SK-N-SH (cell line): Measurements from ENCODE around the gene PRKCH. TPM values are rescaled to one million over a fixed set of nuclear protein-coding genes. Genes with fewer than 3 reads are reported as not detected.

Experiments
- CTCF ChIA-PET: fragments of 300-600, 350-600 bp; formaldehyde crosslinking; extraction: SDS; loops from one replicate; lab custom pipeline; 2021; lab: Yijun Ruan, JAX
- POLR2A ChIA-PET: fragments of 350-600 bp; sonication (Branson Sonifier 250); formaldehyde crosslinking; extraction: SDS; loops from one replicate; lab custom pipeline; 2020; ENCODE audit warnings: antibody characterized with exemption, inconsistent platforms; lab: Yijun Ruan, JAX
- DNase-seq: peaks from one replicate; pipeline ENCODE4 v3.0.0; 2012
- H2AFZ ChIP-seq: fragments of 200-600 bp; sonication (generic); 2 replicates; pipeline ENCODE4 v1.8.1; 2016; ENCODE audit warnings: antibody characterized with exemption, mild to moderate bottlenecking, low read depth
- H3F3A ChIP-seq: fragments of 200-600 bp; sonication (generic); replicated peaks from 2 replicates; pipeline ENCODE3; 2016; ENCODE audit warnings: antibody characterized with exemption, mild to moderate bottlenecking; ENCODE audit not compliant: insufficient read depth
- H3K27ac ChIP-seq, 2 experiments: fragments of 200-500 bp in 1 of 2; fragments of 200-600 bp in 1 of 2; sonication (Bioruptor generic) in 1 of 2; sonication (generic), shearing (Covaris generic) in 1 of 2; 2 replicates each; pipeline versions ENCODE4 v1.5.1 to v1.6.1; 2014 to 2016; ENCODE audit warnings: low read depth in 2 of 2, inconsistent platforms in 1 of 2, low read length in 1 of 2, mild to moderate bottlenecking in 1 of 2, mixed read lengths in 1 of 2
- H3K27me3 ChIP-seq: fragments of 200-600 bp; sonication (generic), shearing (Covaris generic); 2 replicates; pipeline ENCODE4 v1.6.1; 2016; ENCODE audit warnings: mixed run types; ENCODE audit not compliant: insufficient read depth
- H3K36me3 ChIP-seq, 2 experiments: fragments of 200-500 bp in 1 of 2; fragments of 200-600 bp in 1 of 2; sonication (Bioruptor generic) in 1 of 2; sonication (generic) in 1 of 2; replicated peaks in 1 of 2; 2 replicates each; pipeline versions ENCODE3 to v1.5.1; 2014 to 2016; ENCODE audit warnings: low read length in 1 of 2, mild to moderate bottlenecking in 1 of 2; ENCODE audit not compliant: insufficient read depth in 2 of 2, control insufficient read depth in 1 of 2
- H3K4me1 ChIP-seq, 2 experiments: fragments of 200-500 bp in 1 of 2; fragments of 200-600 bp in 1 of 2; sonication (Bioruptor generic) in 1 of 2; sonication (generic), shearing (Covaris generic) in 1 of 2; 2 replicates each; pipeline versions ENCODE4 v1.5.1 to v1.6.1; 2014 to 2016; ENCODE audit warnings: low read depth in 1 of 2, low read length in 1 of 2, mixed run types in 1 of 2; ENCODE audit not compliant: insufficient read depth in 2 of 2, control insufficient read depth in 1 of 2
- H3K4me2 ChIP-seq: fragments of 200-600 bp; sonication (generic), shearing (Covaris generic); 2 replicates; pipeline ENCODE4 v1.6.1; 2017; ENCODE audit warnings: mixed run types
- H3K4me3 ChIP-seq, 2 experiments: fragments of 200-500 bp in 1 of 2; fragments of 200-600 bp in 1 of 2; sonication (Bioruptor generic) in 1 of 2; sonication (generic), shearing (Covaris generic) in 1 of 2; 2 replicates each; pipeline versions ENCODE4 v1.5.1 to v1.8.1; 2014 to 2016; ENCODE audit warnings: low read depth in 2 of 2, inconsistent platforms in 1 of 2, low read length in 1 of 2, mild to moderate bottlenecking in 1 of 2, mixed read lengths in 1 of 2, moderate library complexity in 1 of 2
- H3K79me2 ChIP-seq: fragments of 200-600 bp; sonication (generic); 2 replicates; pipeline ENCODE4 v1.8.1; 2017; ENCODE audit warnings: mild to moderate bottlenecking; ENCODE audit not compliant: insufficient read depth
- H3K9ac ChIP-seq: fragments of 200-600 bp; sonication (generic); 2 replicates; pipeline ENCODE4 v1.6.1; 2017; ENCODE audit warnings: mixed run types
- H3K9me2 ChIP-seq: fragments of 200-600 bp; sonication (generic); 2 replicates; pipeline ENCODE4 v1.6.1; 2017; ENCODE audit warnings: mixed run types
- H3K9me3 ChIP-seq: fragments of 200-600 bp; sonication (generic); 2 replicates; pipeline ENCODE4 v1.6.1; 2017; ENCODE audit warnings: mixed run types, mild to moderate bottlenecking, moderate library complexity
- H4K20me1 ChIP-seq: fragments of 200-600 bp; sonication (generic); 2 replicates; pipeline ENCODE4 v1.6.1; 2017; ENCODE audit warnings: mild to moderate bottlenecking, mixed run types; ENCODE audit not compliant: insufficient read depth
- CHD2 ChIP-seq: fragments of 150-350 bp; IDR thresholded peaks from 2 replicates; pipeline ENCODE4 v1.6.1; 2018; ENCODE audit warnings: low read length; ENCODE audit not compliant: partially characterized antibody
- ELF1 ChIP-seq: IDR thresholded peaks from 2 replicates; pipeline ENCODE4 v1.4.0; 2012
- EP300 ChIP-seq, 2 experiments: IDR thresholded peaks; 2 replicates each; pipeline versions ENCODE4 v1.4.0 to v1.6.1; 2012; ENCODE audit warnings: borderline replicate concordance in 1 of 2, low read depth in 1 of 2, low read length in 1 of 2
- EZH2phosphoT487 ChIP-seq: fragments of 200-600 bp; sonication (generic); IDR thresholded peaks from 2 replicates; pipeline ENCODE4 v1.6.1; 2017; ENCODE audit warnings: low read depth, mixed run types, mild to moderate bottlenecking, antibody characterized with exemption, moderate library complexity, borderline replicate concordance
- FOSL2 ChIP-seq: IDR thresholded peaks from 2 replicates; pipeline ENCODE4 v1.4.0; 2012; ENCODE audit warnings: low read depth, mild to moderate bottlenecking, moderate library complexity, borderline replicate concordance
- GABPA ChIP-seq: IDR thresholded peaks from 2 replicates; pipeline ENCODE4 v1.4.0; 2012; ENCODE audit warnings: low read depth, mild to moderate bottlenecking
- GATA2 ChIP-seq: sonication (generic); formaldehyde crosslinking; IDR thresholded peaks from 2 replicates; pipeline ENCODE4 v1.5.0; 2020; ENCODE audit warnings: mild to moderate bottlenecking, missing genetic modification reagents
- JUND ChIP-seq: IDR thresholded peaks from 2 replicates; pipeline ENCODE4 v1.4.0; 2012
- MXI1 ChIP-seq: IDR thresholded peaks from 2 replicates; pipeline ENCODE4 v1.6.1; 2012; ENCODE audit warnings: mild to moderate bottlenecking, low read depth, low read length, improper control_type of control experiment
- NRF1 ChIP-seq: IDR thresholded peaks from 2 replicates; pipeline ENCODE4 v1.6.1; 2012; ENCODE audit warnings: low read depth, mild to moderate bottlenecking, low read length
- PBX3 ChIP-seq: IDR thresholded peaks from 2 replicates; pipeline ENCODE4; 2012
- POLR2AphosphoS5 ChIP-seq: IDR thresholded peaks from 2 replicates; pipeline ENCODE4 v1.6.1; 2012; ENCODE audit warnings: low read depth, low read length
- RAD21 ChIP-seq: IDR thresholded peaks from 2 replicates; pipeline ENCODE4 v1.6.1; 2012; ENCODE audit warnings: mild to moderate bottlenecking, low read length
- RCOR1 ChIP-seq: fragments of 150-350 bp; IDR thresholded peaks from 2 replicates; pipeline ENCODE4 v1.6.1; 2017; ENCODE audit warnings: antibody characterized with exemption, low read length
- RXRA ChIP-seq: IDR thresholded peaks from 2 replicates; pipeline ENCODE4 v1.4.0; 2012; ENCODE audit warnings: low read depth, mild to moderate bottlenecking, borderline replicate concordance
- SIN3A ChIP-seq: IDR thresholded peaks from 2 replicates; pipeline ENCODE4 v1.6.1; 2012; ENCODE audit warnings: low read depth, mild to moderate bottlenecking, low read length, moderate library complexity, borderline replicate concordance
- TCF12 ChIP-seq: IDR thresholded peaks from 2 replicates; pipeline ENCODE4 v1.4.0; 2012
- TEAD4 ChIP-seq: IDR thresholded peaks from 2 replicates; pipeline ENCODE4 v1.4.0; 2012; ENCODE audit warnings: mild to moderate bottlenecking, borderline replicate concordance; ENCODE audit not compliant: insufficient read depth
- WGBS: methylation state at CpG from one replicate; pipeline ENCODE4 v1.1.6; 2017; ENCODE audit warnings: low lambda C conversion rate; 5-methylcytosine and 5-hydroxymethylcytosine counted together
- polyA plus RNA-seq, 3 experiments: library from polyadenylated mRNA; depleted of rRNA; stranded (reverse); fragments of >200 nt; gene quantifications; 2 replicates each; pipeline ENCODE4 v1.2.3, GENCODE V29; 2012
- TF ChIP-seq, protein P1 (sequence below): fragments of 200-600 bp; sonication (generic); IDR thresholded peaks from 2 replicates; pipeline ENCODE4 v1.6.1; 2017; ENCODE audit warnings: antibody characterized with exemption, mild to moderate bottlenecking, moderate library complexity

Gene PRKCH
- polyA plus RNA-seq, 1 of the 3 experiments (the other 2 are of a cell fraction) = 4.2 TPM

GRCh38 chr14:61585598-61586543, 264.5 kb downstream of the PRKCH start (continued):
- no peak for TF ChIP-seq ELF1
- TF ChIP-seq CHD2 = no peak
- TF ChIP-seq JUND = 0 out of 2 replicates have a peak, but pooled peaks have one; percentile 4
- no peak for TF ChIP-seq SIN3A
- TF ChIP-seq TCF12 = 0 out of 2 replicates have a peak, but pooled peaks have one; percentile 9
- TF ChIP-seq NRF1 = no peak
- TF ChIP-seq RAD21 = no peak
- TF ChIP-seq GABPA = no peak
- no peak for TF ChIP-seq EP300 (IDR thresholded peaks at IDR 0.05; ENCODE audit: borderline replicate concordance in 1 of 2, low read depth in 1 of 2, low read length in 1 of 2)
- no peak for TF ChIP-seq EZH2phosphoT487
- TF ChIP-seq PBX3 = no peak
- TF ChIP-seq GATA2 (CRISPR knock-in tag) = no peak
- TF ChIP-seq, all 33 proteins: peak for 4

DNA sequence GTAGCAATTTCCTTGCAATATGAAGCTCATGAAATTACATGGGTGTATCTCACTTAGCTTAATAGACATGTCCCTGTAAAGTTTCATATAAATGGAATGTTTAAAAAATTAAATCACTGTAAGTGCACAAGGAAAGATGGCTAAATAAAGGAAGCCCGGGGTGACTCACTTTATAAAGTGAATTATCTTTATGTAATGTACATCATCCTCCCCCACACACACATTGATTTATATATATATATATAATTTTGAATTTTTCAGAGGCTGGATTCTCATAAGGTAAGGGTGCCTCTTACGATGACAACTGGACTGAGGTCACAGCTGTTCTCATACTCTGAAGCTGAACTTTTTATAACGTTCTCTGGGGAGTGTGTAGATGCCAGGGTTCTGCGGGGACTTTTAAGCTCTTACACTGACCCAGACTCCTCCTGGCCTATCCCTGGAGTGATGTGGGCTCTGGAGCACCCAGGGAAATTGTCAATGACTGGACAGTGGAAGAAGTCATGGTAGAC, 265.2 kb downstream of the PRKCH start:
- peaks cover 35% of the 10 kb centered on the region for H3F3A ChIP-seq
- H3K4me2 ChIP-seq = peak overlapping the region; percentile 73
- no peaks in the 10 kb centered on the region for H4K20me1 ChIP-seq
- peak overlapping the region; percentile 76; the same call in 1 of the 2 replicates for H3K9ac ChIP-seq
- peak overlapping the region; percentile 44; the same call in 1 of the 2 replicates for H2AFZ ChIP-seq
- POLR2A ChIA-PET = no interaction called here
- no peaks in the 10 kb centered on the region for H3K36me3 ChIP-seq
- no peaks in the 10 kb centered on the region for H3K9me3 ChIP-seq
- H3K4me1 ChIP-seq = peaks cover 33 to 38% of the 10 kb centered on the region in 2 experiments
- H3K27me3 ChIP-seq = no peaks in the 10 kb centered on the region
- no peaks in the 10 kb centered on the region for H3K9me2 ChIP-seq
- peak overlapping the region; percentile 92 to 99 for H3K27ac ChIP-seq
- TF ChIP-seq TEAD4 (no peak), RXRA (no peak), POLR2AphosphoS5 (no peak), EZH2phosphoT487 (no peak), SIN3A (peak; percentile 34; the same call in 1 of the 2 replicates), EP300 (IDR thresholded peaks at IDR 0.05; ENCODE audit: borderline replicate concordance in 1 of 2, low read depth in 1 of 2, low read length in 1 of 2) (peak in 1 of 2 experiments; percentile 34; a peak in 1 of 4 replicates), RCOR1 (no peak), FOSL2 (peak; percentile 39; the same call in 1 of the 2 replicates), MXI1 (no peak), JUND (peak; percentile 62; the same call in 1 of the 2 replicates), ELF1 (no peak)
- TF ChIP-seq, protein P1, sequence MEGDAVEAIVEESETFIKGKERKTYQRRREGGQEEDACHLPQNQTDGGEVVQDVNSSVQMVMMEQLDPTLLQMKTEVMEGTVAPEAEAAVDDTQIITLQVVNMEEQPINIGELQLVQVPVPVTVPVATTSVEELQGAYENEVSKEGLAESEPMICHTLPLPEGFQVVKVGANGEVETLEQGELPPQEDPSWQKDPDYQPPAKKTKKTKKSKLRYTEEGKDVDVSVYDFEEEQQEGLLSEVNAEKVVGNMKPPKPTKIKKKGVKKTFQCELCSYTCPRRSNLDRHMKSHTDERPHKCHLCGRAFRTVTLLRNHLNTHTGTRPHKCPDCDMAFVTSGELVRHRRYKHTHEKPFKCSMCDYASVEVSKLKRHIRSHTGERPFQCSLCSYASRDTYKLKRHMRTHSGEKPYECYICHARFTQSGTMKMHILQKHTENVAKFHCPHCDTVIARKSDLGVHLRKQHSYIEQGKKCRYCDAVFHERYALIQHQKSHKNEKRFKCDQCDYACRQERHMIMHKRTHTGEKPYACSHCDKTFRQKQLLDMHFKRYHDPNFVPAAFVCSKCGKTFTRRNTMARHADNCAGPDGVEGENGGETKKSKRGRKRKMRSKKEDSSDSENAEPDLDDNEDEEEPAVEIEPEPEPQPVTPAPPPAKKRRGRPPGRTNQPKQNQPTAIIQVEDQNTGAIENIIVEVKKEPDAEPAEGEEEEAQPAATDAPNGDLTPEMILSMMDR = no peak
- WGBS = 23% methylated on average over 4 of the region's 4 CpGs
- CTCF ChIA-PET = interaction anchor here (0.6 to 1.5 kb wide), 2 partner anchors 10 to 16 kb away, joined by 3 read pairs; no protein-coding TSS in a partner anchor
- DNase-seq = no peak
- H3K4me3 ChIP-seq = peak overlapping the region in 1 of 2 experiments; percentile 38; a peak in 2 of 4 replicates
- no peaks in the 10 kb centered on the region for H3K79me2 ChIP-seq
